Left ventricle myocardium inferior (tissue), 1 donor: ENCODE data around the gene TECPR2. TPM values are rescaled to one million over a fixed set of nuclear protein-coding genes. Genes with fewer than 3 reads are reported as not detected.

Experiments used
- DNase-seq: peaks from one replicate; pipeline ENCODE4 v3.0.0-alpha.2; 2020
- H3K27ac ChIP-seq: fragments of 200-600 bp; replicated peaks from 2 replicates; pipeline ENCODE4 v1.8.0; 2021
- H3K27me3 ChIP-seq: fragments of 200-600 bp; 2 replicates; pipeline ENCODE4 v1.8.0; 2021; ENCODE audit warnings: low read depth
- H3K36me3 ChIP-seq: fragments of 200-600 bp; 2 replicates; pipeline ENCODE4 v1.8.0; 2021
- H3K4me1 ChIP-seq: fragments of 200-600 bp; 2 replicates; pipeline ENCODE4 v1.8.0; 2021
- H3K4me3 ChIP-seq: fragments of 200-600 bp; 2 replicates; pipeline ENCODE4 v1.8.0; 2021; ENCODE audit warnings: mild to moderate bottlenecking, moderate library complexity
- H3K9me3 ChIP-seq: fragments of 200-600 bp; replicated peaks from 2 replicates; pipeline ENCODE4 v1.8.0; 2021
- CTCF ChIP-seq: fragments of 200-600 bp; IDR thresholded peaks from 2 replicates; pipeline ENCODE4 v1.8.0; 2021; ENCODE audit warnings: antibody characterized with exemption, mild to moderate bottlenecking, borderline replicate concordance
- intact Hi-C: fragments of 100-400 bp; cut with micrococcal nuclease; formaldehyde crosslinking; loops from one replicate; pipeline ENCODE4 v1.11.0; 2022
- total RNA-seq: library from RNA; stranded (reverse); fragmentation: NEBNext Ultra II Directional; extraction: Animal tissue kit (Norgen Biotek cat#: 25700); gene quantifications from one replicate; pipeline ENCODE4 v1.2.1, GENCODE V29; 2021
- donor health status: DM: no; HTN: yes; CAD: no; lungs with severe emphysema.

The TECPR2 gene
- total RNA-seq, 1 donor from 2014 or later = 20.0 TPM

- TF ChIP-seq CTCF = no peak
- intact Hi-C loops = loop anchor here (2.0 kb wide), 1 partner anchor 76 kb away; no protein-coding TSS in a partner anchor
- Histone ChIP-seq H3K4me1 (peaks cover 10% of the 10 kb centered on the region), H3K36me3 (peaks cover 76% of the 10 kb centered on the region), H3K9me3 (no peaks in the 10 kb centered on the region), H3K27me3 (no peaks in the 10 kb centered on the region), H3K27ac (no peak overlapping the region), H3K4me3 (no peak overlapping the region)
- DNase-seq = no peak
Measured at GRCh38 chr14:102440392-102440791, 77.7 kb downstream of the TECPR2 start.

DNA sequence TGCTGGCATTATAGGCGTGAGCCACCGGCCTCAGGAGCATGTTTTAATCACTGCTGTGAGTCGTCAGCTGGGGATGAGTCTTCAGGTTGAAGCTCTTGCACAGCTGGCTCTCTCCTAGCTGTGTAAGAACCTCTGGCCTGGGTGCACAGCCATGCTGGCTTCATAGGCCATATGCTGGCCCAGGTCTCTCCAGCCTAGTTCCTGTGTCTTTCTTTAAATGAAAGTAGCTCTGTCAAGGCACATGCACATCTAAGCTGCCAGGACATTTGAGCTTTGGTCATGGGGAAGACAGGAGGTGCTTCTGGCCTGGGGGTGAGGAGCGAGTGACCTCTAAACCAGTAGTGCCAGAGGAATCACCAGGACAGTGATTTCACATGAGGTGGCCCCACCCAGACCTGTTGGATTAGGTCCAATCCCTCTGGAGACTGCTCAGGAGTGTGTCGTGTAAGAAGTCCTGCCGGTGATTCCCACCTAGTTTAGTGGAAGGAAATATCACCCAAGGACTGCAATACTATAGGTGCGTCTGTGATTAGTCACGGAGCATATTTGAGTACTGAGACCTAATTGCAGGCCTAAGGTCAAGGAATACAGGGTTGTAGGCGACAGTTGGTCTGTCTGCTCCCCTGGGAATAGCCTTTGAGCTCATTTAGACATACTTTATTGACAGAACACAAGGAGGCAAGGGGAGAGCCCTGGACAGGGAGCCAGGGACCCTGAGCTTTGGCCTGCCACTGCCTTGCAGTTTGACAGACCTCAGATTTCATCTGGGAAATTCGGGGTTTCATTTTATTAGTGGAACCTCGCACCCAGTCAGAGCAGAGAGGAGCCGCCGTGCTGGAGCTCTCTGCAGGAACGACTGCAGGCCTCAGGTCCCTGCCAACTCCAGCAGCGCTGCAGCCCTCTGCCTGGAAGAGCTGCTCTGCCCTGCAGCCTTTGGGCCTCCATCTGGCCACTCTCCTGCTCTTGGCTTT is 79.8 kb downstream of the TECPR2 start:
- Histone ChIP-seq H3K4me1 (peaks cover 10% of the 10 kb centered on the region), H3K36me3 (peaks cover 82% of the 10 kb centered on the region), H3K9me3 (no peaks in the 10 kb centered on the region), H3K27ac (no peak overlapping the region), H3K27me3 (no peaks in the 10 kb centered on the region), H3K4me3 (no peak overlapping the region)
- no peak for DNase-seq
- intact Hi-C loops = no loop called here
- no peak for TF ChIP-seq CTCF

DNA sequence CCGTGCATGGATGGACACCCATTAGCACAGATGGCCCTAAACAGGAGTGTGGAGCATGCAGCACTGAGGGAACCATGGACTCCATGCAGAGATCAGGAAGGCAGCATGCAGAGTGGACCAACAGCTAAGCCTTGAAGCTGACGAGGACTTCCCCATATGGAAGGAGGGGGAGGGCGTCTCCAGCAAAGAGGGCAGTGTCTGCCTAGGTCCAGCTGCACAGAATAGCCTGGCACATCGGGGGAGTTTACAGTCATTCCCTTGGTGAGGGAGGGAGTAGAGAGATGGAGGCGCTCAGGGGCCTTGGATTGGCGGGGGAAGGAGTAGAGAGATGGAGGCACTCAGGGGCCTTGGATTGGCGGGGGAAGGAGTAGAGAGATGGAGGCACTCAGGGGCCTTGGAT is 82.3 kb downstream of the TECPR2 start:
- Histone ChIP-seq H3K27me3 (no peaks in the 10 kb centered on the region), H3K27ac (no peak overlapping the region), H3K4me1 (peaks cover 4% of the 10 kb centered on the region), H3K4me3 (no peak overlapping the region), H3K9me3 (no peaks in the 10 kb centered on the region), H3K36me3 (peaks cover 98% of the 10 kb centered on the region)
- no peak for TF ChIP-seq CTCF
- DNase-seq = no peak
- intact Hi-C loops = no loop called here

DNA sequence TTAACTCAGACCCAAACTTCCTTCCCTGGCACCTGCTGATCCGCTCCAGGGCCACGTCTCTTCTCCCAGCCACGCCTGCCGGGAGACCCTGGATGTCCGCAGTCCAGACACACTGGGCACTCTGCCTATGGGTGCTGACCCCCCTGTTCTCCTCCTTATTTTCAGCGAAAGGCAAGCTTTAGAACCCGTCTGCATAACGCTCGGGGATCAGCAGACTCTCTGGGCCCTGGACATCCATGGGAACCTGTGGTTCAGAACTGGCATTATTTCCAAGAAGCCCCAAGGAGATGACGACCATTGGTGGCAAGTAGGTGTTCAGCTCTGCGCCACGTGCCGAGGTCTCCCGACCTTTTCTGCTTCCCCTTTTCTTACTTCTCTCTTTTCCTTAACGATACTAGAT is 82.9 kb downstream of the TECPR2 start:
- Histone ChIP-seq H3K4me1 (peaks cover 9% of the 10 kb centered on the region), H3K9me3 (no peaks in the 10 kb centered on the region), H3K27me3 (no peaks in the 10 kb centered on the region), H3K27ac (no peak overlapping the region), H3K4me3 (no peak overlapping the region), H3K36me3 (peaks cover 98% of the 10 kb centered on the region)
- intact Hi-C loops = no loop called here
- TF ChIP-seq CTCF = no peak
- DNase-seq = no peak

GRCh38 chr14:102450206-102451063 is 87.7 kb downstream of the TECPR2 start:
- Histone ChIP-seq H3K4me1 (peaks cover 16% of the 10 kb centered on the region), H3K9me3 (no peaks in the 10 kb centered on the region), H3K27me3 (no peaks in the 10 kb centered on the region), H3K36me3 (peaks cover 99% of the 10 kb centered on the region), H3K4me3 (no peak overlapping the region), H3K27ac (peak overlapping the region; percentile 84)
- DNase-seq = no peak
- intact Hi-C loops = no loop called here
- no peak for TF ChIP-seq CTCF
